HG02840 (cell line): ENCODE measurements around the gene CFD.

Experiments used
- ATAC-seq: cut with Tn5 transposase; IDR thresholded peaks from one replicate; pipeline ENCODE4 v1.9.1; 2021; ENCODE audit warnings: mild to moderate bottlenecking, moderate library complexity, moderate number of reproducible peaks; ENCODE audit not compliant: unreplicated experiment, low FRiP score

CFD gene

DNA sequence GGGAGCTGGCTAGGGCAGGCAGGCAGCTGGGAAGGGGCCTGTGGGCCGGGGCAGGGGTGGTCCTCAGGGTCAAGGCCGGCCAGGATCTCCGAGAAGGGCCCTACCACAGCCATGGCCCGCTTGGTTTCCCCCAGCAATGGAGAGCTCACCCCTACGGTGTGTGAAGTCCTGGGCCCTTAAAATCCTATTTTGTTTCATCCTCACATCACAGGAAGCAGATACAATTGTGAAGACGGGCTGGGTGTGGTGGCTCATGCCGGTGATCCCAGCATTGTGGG lies 42.6 kb downstream of the CFD start:
- ATAC-seq: no peak

DNA sequence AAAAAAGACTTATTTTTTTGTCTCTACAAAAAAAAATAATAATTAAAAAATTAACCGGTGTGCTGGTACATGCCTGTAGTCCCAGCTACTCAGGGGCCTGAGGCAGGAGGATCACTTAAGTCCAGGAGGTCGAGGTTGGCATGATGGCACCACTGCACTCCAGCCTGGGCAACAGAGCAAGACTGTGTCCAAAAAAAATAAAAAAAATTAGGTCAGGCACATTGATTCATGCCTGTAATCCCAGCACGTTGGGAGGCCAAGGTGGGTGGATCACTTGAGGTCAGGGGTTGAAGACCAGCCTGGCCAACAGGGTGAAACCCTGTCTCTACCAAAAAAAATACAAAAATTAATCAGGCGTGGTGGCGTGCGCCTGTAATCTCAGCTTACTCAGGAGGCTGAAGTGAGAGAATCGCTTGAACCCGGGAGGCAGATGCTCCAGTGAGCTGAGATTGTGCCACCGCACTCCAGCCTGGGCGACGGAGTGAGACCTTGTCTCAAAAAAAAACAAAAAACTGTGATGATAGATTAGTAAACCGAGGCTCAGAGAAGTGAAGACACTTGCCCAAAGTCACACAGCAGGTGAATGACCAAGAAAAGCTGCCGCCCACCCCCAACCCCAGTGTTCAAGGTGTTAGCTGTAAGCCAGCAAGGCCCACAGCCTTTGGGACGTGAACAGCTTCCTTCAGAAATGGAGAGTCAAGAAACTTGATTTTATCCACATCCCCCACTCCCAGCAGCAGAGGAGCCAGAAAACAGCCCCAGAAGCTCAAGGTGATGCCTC lies 43.2 kb downstream of the CFD start:
- ATAC-seq: no peak

DNA sequence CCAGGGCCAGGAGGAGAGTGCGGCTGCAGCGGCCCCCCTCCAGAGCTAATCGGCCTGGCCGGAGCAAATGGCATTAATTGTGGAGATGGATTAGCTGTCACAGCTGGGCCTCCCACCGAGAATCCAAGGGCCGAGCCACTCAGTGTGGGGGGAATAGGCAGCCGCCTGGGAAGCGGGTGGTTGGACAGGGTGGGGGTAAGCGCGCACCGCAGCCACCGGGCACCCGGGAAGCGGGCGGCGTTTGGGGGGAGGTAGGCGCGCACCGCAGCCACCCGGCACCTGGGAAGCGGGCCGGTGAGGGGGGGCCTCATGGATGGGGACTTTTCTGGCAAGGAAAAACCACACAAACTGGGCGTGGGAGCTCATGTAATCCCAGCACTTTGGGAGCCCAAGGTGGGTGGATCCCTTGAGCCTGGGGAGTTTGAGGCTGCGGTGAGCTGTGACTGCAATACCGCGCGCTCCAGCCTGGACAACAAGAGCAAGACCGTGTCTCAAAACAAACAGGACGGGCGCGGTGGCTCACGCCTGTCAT lies 43.9 kb downstream of the CFD start:
- no peak for ATAC-seq

DNA sequence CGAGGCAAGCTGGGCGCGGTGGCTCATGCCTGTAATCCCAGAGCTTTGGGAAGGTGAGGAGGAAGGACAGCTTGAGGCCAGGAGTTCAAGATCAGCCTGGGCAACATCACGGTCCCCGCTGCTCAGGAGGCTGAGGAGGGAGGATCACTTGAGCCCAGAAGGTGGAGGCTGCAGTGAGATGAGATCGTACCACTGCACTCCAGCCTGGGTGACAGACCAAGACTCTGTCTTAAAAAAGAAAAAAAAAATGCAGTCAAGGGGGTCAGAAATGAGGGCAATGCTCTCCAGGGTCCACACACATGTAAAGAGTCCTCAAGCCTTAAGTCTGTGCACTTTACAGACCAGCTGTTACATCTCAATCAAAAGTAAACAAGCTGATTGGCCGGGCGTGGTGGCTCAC lies 45.1 kb downstream of the CFD start:
- ATAC-seq: no peak

DNA sequence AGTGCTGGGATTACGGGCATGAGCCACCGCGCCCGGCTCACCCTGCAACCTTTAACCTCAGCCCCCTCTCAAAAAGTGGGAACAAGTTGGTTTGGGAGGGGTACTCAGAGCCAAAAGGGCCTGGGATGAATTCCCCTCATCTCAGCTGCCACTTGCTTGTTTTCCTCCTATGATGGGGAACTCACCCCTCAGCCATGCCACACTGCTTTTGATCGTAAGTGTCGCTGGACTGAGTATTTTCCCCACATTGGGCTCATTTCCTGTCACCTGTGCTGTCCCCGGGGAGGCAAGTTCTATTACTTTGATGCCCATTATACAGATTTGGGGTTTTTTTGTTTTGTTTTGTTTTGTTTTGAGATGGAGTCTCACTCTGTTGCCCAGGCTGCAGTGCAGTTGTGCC lies 47.0 kb downstream of the CFD start:
- no peak for ATAC-seq

DNA sequence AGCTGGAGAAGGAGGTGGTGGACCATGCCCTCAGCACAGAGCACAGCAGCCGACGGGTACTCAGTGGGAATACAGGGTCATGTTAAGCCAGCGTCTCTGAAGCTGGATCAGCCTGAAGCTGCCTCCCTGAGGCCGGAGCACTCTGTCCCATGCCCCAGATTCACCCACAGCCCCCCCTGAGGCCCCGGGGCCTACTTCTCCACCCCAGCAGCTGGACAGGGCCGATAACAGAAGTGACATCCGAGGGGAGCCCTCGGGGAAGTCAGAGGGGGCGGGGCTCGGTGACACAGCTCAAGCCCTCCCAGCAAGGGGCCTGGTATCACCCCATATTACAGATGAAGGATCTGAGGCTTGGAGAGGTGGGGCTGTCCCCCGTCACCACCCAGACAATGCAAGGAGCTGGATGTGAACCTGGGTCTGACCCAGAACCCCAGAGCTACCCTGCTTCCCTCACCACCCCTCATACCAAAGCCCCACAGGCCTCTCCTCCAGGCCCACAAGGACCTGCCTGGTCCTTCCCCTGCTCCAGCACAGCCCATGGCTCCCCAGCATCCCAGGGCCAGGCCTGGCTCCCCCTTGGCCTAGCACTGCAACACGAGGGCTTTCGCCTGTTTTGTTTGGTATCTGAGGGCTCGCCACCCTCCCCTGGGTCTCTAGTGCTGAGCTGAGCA lies 47.9 kb downstream of the CFD start:
- no peak for ATAC-seq

DNA sequence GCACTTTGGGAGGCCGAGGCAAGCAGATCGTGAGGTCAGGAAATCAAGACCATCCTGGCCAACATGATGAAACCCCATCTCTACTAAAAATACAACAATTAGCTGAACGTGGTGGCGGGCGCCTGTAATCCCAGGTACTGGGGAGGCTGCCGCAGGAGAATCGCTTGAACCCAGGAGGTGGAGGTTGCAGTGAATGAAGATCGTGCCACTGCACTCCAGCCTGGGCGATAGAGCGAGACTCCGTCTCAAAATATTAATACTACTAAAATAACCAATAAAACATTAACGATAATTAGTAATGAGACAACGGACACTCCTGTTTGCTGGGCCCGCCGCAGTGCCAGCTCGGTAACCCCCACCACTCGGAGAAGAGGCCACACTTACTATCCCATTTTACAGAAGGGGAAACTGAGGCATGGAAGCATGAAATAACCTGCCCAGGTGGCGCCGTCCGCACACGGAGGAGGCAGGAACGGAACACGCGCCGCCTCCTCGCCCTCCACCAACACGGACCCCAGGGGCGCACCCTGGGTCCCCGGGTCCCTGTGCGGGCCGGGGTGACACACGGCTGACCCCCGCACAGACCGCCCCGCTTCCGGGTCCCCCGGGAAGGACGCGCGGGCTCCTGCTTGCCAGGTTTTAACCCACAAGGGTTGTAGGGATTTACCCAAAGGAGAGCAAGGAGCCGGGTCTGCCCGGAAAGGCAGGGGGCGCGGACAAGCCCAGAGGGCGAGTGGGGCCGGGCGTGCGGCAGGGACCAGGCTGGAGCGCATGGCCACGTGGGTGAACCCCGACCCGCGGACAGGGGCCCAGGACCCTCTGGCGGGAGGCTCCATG lies 52.0 kb downstream of the CFD start:
- no peak for ATAC-seq

DNA sequence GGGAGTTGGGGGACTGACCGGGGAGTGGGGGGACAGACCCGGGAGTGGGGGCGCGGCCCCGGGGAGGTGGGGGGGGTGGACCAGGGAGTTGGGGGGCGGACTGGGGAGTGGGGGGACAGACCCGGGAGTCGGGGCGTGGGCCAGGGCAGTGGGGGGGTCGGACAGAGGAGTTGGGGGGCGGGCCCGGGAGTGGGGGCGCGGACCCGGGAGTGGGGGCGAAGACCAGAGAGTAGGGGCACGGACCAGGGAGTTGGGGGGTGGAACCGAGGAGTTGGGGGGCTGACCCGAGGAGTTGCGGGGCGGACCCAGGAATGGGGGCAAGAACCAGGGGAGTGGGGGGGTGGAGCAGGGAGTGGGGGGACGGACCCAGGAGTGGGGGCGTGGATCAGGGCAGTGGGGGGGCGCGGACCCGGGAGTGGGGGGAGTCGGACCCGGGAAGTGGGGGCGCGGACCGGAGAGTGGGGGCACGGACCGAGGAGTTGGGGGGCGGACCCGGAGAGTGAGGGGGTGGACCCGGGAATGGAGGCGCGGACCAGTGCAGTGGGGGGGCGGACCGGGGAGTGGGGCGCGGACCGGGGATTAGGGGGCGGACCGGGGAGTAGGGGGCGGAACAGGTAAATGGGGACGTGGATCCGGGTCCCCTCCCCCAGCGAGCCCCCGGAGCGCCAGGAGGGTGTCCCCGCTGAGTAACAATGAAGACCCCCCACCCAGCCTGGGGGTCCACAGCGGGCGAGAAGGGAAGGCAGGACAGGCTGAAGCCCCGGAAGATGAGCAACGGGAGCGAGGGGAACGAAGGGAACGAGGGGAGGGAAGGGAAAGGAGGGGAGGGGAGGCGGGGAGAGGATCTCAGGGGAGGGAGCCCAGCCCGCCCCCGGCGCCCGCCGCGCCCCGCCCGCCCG lies 53.0 kb downstream of the CFD start:
- ATAC-seq: no peak
